HepG2 (cell line): Measurements from ENCODE around the gene VTI1B. TPM values are rescaled to one million over a fixed set of nuclear protein-coding genes. Genes with fewer than 3 reads are reported as not detected.

Experiments
- AHDC1 ChIP-seq: sonication (generic); formaldehyde crosslinking; IDR thresholded peaks from 2 replicates; pipeline ENCODE4 v1.5.1; 2020; ENCODE audit warnings: mild to moderate bottlenecking, missing genetic modification reagents, borderline replicate concordance
- ATF6 ChIP-seq: sonication (generic); formaldehyde crosslinking; conservative IDR thresholded peaks from 2 replicates; pipeline ENCODE4 v1.4.0; 2020; ENCODE audit warnings: missing genetic modification reagents
- CEBPB ChIP-seq: IDR thresholded peaks from 2 replicates; pipeline ENCODE4 v1.6.1; 2011; ENCODE audit warnings: low read depth, low read length, improper control_type of control experiment, borderline replicate concordance
- FOXC1 ChIP-seq: sonication (generic); formaldehyde crosslinking; IDR thresholded peaks from 2 replicates; pipeline ENCODE4 v1.8.0; 2022; ENCODE audit warnings: mild to moderate bottlenecking, missing genetic modification reagents, borderline replicate concordance
- MAX ChIP-seq: IDR thresholded peaks from 2 replicates; pipeline ENCODE4 v1.6.1; 2012; ENCODE audit warnings: inconsistent platforms
- MYPOP ChIP-seq: sonication (generic); formaldehyde crosslinking; IDR thresholded peaks from 2 replicates; pipeline ENCODE4 v1.8.1; 2023; ENCODE audit warnings: mild to moderate bottlenecking, moderate library complexity, missing genetic modification reagents
- NFE2L2 ChIP-seq: fragments of 150-350 bp; IDR thresholded peaks from 2 replicates; pipeline ENCODE4 v1.6.1; 2014; ENCODE audit warnings: low read length
- PCBP2 ChIP-seq: fragments of 200-400 bp; formaldehyde crosslinking; optimal IDR thresholded peaks from 2 replicates; pipeline ENCODE3; 2018; ENCODE audit warnings: low read length, low read depth; ENCODE audit not compliant: poor library complexity, severe bottlenecking
- SP4 ChIP-seq: sonication (generic); formaldehyde crosslinking; IDR thresholded peaks from 2 replicates; pipeline ENCODE4 v1.8.1; 2023; ENCODE audit warnings: mild to moderate bottlenecking, missing genetic modification reagents
- STAT5B ChIP-seq: sonication (generic); formaldehyde crosslinking; IDR thresholded peaks from 2 replicates; pipeline ENCODE4 v1.4.0; 2020; ENCODE audit warnings: missing genetic modification reagents
- TARDBP ChIP-seq: sonication (generic); formaldehyde crosslinking; IDR thresholded peaks from 2 replicates; pipeline ENCODE4 v1.8.0; 2022; ENCODE audit warnings: mild to moderate bottlenecking, missing genetic modification reagents
- TFDP1 ChIP-seq: IDR thresholded peaks from 2 replicates; pipeline ENCODE4 v1.6.1; 2016; ENCODE audit warnings: missing compliant biosample characterization, missing genetic modification reagents, borderline replicate concordance
- ZFY ChIP-seq: sonication (generic); formaldehyde crosslinking; IDR thresholded peaks from 2 replicates; pipeline ENCODE4 v1.4.0; 2020; ENCODE audit warnings: missing genetic modification reagents
- ZIK1 ChIP-seq: sonication (generic); formaldehyde crosslinking; IDR thresholded peaks from 2 replicates; pipeline ENCODE4 v1.5.0; 2020; ENCODE audit warnings: mild to moderate bottlenecking, low read depth, missing genetic modification reagents, borderline replicate concordance
- ZNF138 ChIP-seq: sonication (generic); formaldehyde crosslinking; IDR thresholded peaks from 2 replicates; pipeline ENCODE4 v1.5.0; 2020; ENCODE audit warnings: mild to moderate bottlenecking, low read depth, missing genetic modification reagents
- ZNF704 ChIP-seq: sonication (generic); formaldehyde crosslinking; IDR thresholded peaks from 2 replicates; pipeline ENCODE4 v1.8.1; 2023; ENCODE audit warnings: mild to moderate bottlenecking, inconsistent platforms, moderate library complexity, missing genetic modification reagents, borderline replicate concordance
- polyA plus RNA-seq, 8 experiments: library from polyadenylated mRNA; depleted of rRNA in 3 of 8; stranded (reverse) in 7 of 8; unstranded in 1 of 8; fragments of >200 nt; fragmentation: Illumina TruSeq in 4 of 8; extraction: Trizol in 4 of 8; gene quantifications; 2 replicates each; pipeline versions ENCODE4 v1.2.1 to v1.2.3, GENCODE V29; 2011 to 2016; ENCODE audit warnings: low read depth in 4 of 8, missing spikeins in 1 of 8, mixed read lengths in 1 of 8; ENCODE audit not compliant: insufficient read depth in 1 of 8
- total RNA-seq, 5 experiments: library from RNA; depleted of rRNA; stranded (reverse); fragments of >200 nt; fragmentation: Illumina TruSeq; extraction: Trizol; gene quantifications; 2 replicates each; pipeline ENCODE4 v1.2.3, GENCODE V29; 2016; ENCODE audit warnings: low read depth in 1 of 5

VTI1B gene
- total and polyA plus RNA-seq, 2 of the 13 experiments (the other 11 are each of a cell fraction or from before 2014, with no cell fraction given): 39.0 to 103 TPM

GRCh38 chr14:67599698-67600561 is 74.5 kb downstream of the VTI1B start, which contains the start of gene PIGH (continued):
- TF ChIP-seq MYPOP (CRISPR knock-in tag): peak; percentile 94
- TF ChIP-seq ZNF704 (CRISPR knock-in tag): peak; percentile 78; the same call in 1 of the 2 replicates
- no peak for TF ChIP-seq PCBP2
- TF ChIP-seq CEBPB: no peak
- peak; percentile 81 for TF ChIP-seq ZFY (CRISPR knock-in tag)
- peak; percentile 67; the same call in 1 of the 2 replicates for TF ChIP-seq TARDBP
- TF ChIP-seq AHDC1 (CRISPR knock-in tag): 0 out of 2 replicates have a peak, but pooled peaks have one; percentile 17
- TF ChIP-seq ATF6 (CRISPR knock-in tag): no peak
- TF ChIP-seq NFE2L2: no peak
- no peak for TF ChIP-seq ZNF138 (CRISPR knock-in tag)
- TF ChIP-seq ZIK1 (CRISPR knock-in tag): no peak
- TF ChIP-seq FOXC1 (CRISPR knock-in tag): peak; percentile 93; the same call in 1 of the 2 replicates
- peak; percentile 79 for TF ChIP-seq SP4 (CRISPR knock-in tag)
- peak; percentile 71 for TF ChIP-seq MAX
- TF ChIP-seq TFDP1 (CRISPR knock-in tag): peak; percentile 56; the same call in 1 of the 2 replicates
- no peak for TF ChIP-seq STAT5B (CRISPR knock-in tag)
